ENCODE results near the gene AMIGO3. TPM values are rescaled to one million over a fixed set of nuclear protein-coding genes. Genes with fewer than 3 reads are reported as not detected.

Gene AMIGO3
- total RNA-seq = not detected in 2 replicates

DNA sequence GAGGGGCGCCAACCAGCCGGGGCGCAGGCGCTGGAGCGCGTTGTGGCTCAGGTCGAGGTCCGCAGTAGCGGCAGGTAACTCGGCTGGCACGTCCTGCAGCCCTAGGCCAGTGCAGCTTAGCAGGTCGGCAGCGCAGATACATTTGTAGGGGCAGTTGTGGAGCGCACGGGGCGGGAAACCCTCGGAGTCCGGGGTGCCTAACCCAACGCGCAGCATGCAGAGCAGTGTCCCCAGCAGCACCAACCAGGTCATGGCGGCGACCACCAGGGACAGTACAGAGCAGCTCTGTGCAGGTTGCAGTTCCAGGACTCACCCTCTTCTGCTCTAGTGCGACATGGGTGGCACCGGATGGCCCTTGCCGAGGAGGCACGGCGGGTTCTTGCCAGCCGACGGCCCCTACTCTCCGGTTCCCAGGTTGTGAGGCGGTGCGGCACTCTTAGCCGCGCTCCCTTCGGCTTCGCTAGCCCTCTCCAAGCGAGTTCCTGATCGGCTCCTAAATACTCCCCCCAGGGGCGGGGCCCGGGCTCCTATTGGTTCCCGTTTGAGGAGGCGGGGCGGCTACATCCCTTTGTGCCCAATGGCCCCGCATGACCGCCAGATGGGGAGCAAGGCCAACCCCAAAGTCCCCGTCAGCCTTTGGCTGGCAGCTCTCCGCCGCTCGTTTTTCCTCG is at the start of gene AMIGO3:
AMIGO3 (minus strand) TSS at position 471 of the 671 bp plus-strand sequence; CDS start at position 252, 219 bp downstream.

GRCh38 chr3:49723628-49724551 is 4.4 kb upstream of the AMIGO3 start, which contains the start of gene GMPPB:
GMPPB (minus strand) TSS chr3:49723951; CDS start chr3:49723726, 225 bp downstream.

GRCh38 chr3:49689046-49689907 is 30.2 kb downstream of the AMIGO3 start, which contains the start of the genes MST1 and RNF123:
MST1 (minus strand) TSS chr3:49689474; CDS start chr3:49688691, 783 bp downstream.
RNF123 (plus strand) TSS chr3:49689557; CDS start chr3:49691166, 1,609 bp downstream.

DNA sequence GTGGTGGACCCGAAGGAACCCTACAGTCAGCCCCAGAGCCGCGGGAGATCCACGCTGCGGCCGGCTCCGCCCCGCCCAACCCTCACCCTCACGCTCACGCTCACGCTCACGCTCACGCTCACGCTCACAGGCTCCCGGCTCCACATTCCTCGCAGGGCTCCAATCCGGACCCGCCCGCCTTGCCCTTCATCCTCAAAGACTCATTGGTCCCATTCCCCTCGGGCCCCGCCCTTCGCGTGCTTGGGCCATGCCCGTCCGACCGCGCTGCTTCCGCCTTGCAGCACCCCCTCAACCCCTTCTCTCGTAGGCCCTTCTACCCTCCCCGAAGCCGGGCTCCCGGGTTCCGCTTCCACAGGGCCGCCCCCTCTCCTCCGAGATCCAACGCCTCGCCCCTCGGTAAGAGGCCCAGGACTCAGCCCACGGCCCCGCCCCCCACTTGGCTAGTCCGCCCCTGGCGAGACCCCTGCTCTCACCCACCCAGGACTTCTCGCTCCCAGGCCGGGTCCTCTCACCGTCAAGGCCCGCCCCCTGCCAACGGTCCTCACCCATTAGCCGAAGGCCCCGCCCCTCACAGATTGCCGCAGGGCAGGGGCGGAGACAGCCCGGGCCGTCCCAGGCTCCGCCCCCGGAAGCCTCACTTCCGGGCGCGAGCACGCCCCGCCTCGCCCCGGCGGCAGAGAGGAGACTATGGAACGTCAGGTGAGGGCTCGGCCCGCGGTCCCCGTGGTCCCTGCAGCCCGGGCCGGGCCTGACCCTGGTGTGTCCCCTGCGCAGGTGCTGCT is 45.6 kb downstream of the AMIGO3 start, which contains the start of gene APEH:
APEH (plus strand) TSS at position 637 of the 782 bp plus-strand sequence; CDS start at position 688, 51 bp downstream.

Other genes starting within 250 kb of the AMIGO3 start
- 23.4 and 32.8 TPM in 2 replicates for gene DAG1, start 249.4 kb downstream of the AMIGO3 start, total RNA-seq
- under 0.01 and 0.09 TPM in 2 replicates for gene BSN, start 165.2 kb downstream of the AMIGO3 start, total RNA-seq
- 86.8 and 109 TPM in 2 replicates for gene APEH, start 45.3 kb downstream of the AMIGO3 start, total RNA-seq
- 1.7 and 3.9 TPM in 2 replicates for gene MST1, start 30.2 kb downstream of the AMIGO3 start, total RNA-seq
- gene RNF123, start 30.1 kb downstream of the AMIGO3 start, total RNA-seq = 17.5 and 30.5 TPM in 2 replicates
- 36.7 and 47.6 TPM in 2 replicates for gene GMPPB, start 4.3 kb upstream of the AMIGO3 start, total RNA-seq
- gene IP6K1, start 66.9 kb upstream of the AMIGO3 start, total RNA-seq = 40.9 and 43.5 TPM in 2 replicates
- not detected in 2 replicates for gene CDHR4, start 80.2 kb upstream of the AMIGO3 start, total RNA-seq
- 18.9 and 23.4 TPM in 2 replicates for gene INKA1, start 83.6 kb upstream of the AMIGO3 start, total RNA-seq
- gene UBA7, start 94.3 kb upstream of the AMIGO3 start, total RNA-seq = 14.2 and 41.4 TPM in 2 replicates
- gene TRAIP, start 136.9 kb upstream of the AMIGO3 start, total RNA-seq = 2.1 and 4.3 TPM in 2 replicates
- gene CAMKV, start 150.2 kb upstream of the AMIGO3 start, total RNA-seq = 0.18 TPM in 1 of 2 replicates, not detected in the other
- 0.28 and 0.54 TPM in 2 replicates for gene MST1R, start 184.2 kb upstream of the AMIGO3 start, total RNA-seq
- 10.6 and 12.5 TPM in 2 replicates for gene MON1A, start 210.1 kb upstream of the AMIGO3 start, total RNA-seq
- gene RBM6, start 220.5 kb upstream of the AMIGO3 start, total RNA-seq = 36.3 and 55.8 TPM in 2 replicates

Data from endothelial cell of coronary artery (primary cell).